Hepatocyte (in vitro differentiated cells): ENCODE results near the gene ADAMTS14. TPM values are rescaled to one million over a fixed set of nuclear protein-coding genes. Genes with fewer than 3 reads are reported as not detected.

Experiments
- DNase-seq: peaks from one replicate; pipeline ENCODE4 v3.0.0-alpha.2; 2016; ENCODE audit warnings: low spot score
- H2AFZ ChIP-seq: fragments of 200-600 bp; sonication (generic); 2 replicates; pipeline ENCODE4 v1.6.0; 2016; ENCODE audit warnings: antibody characterized with exemption, mild to moderate bottlenecking
- H3K27ac ChIP-seq: fragments of 200-600 bp; sonication (generic); 2 replicates; pipeline ENCODE4 v1.5.1; 2016; ENCODE audit warnings: mild to moderate bottlenecking
- H3K27me3 ChIP-seq: fragments of 200-600 bp; sonication (generic); 2 replicates; pipeline ENCODE4 v1.6.1; 2016
- H3K36me3 ChIP-seq: fragments of 200-600 bp; sonication (generic); replicated peaks from 2 replicates; pipeline ENCODE4 v1.5.1; 2016; ENCODE audit warnings: low read depth; ENCODE audit not compliant: insufficient read depth
- H3K4me1 ChIP-seq: fragments of 200-600 bp; sonication (generic); 2 replicates; pipeline ENCODE4 v1.5.1; 2016; ENCODE audit warnings: mild to moderate bottlenecking, moderate library complexity; ENCODE audit not compliant: insufficient read depth
- H3K4me2 ChIP-seq: fragments of 200-600 bp; sonication (generic); 2 replicates; pipeline ENCODE4 v1.6.0; 2016
- H3K4me3 ChIP-seq: fragments of 200-600 bp; sonication (generic); 2 replicates; pipeline ENCODE4 v1.5.1; 2016; ENCODE audit warnings: mild to moderate bottlenecking
- H3K79me2 ChIP-seq: fragments of 200-600 bp; sonication (generic); 2 replicates; pipeline ENCODE4 v1.6.0; 2017; ENCODE audit warnings: mild to moderate bottlenecking
- H3K9me2 ChIP-seq: fragments of 200-600 bp; sonication (generic); replicated peaks from 2 replicates; pipeline ENCODE4 v1.6.0; 2017; ENCODE audit warnings: mild to moderate bottlenecking; ENCODE audit not compliant: insufficient read depth
- H3K9me3 ChIP-seq: fragments of 200-600 bp; sonication (generic); 2 replicates; pipeline ENCODE4 v1.5.1; 2016; ENCODE audit warnings: low read depth, mild to moderate bottlenecking
- H4K20me1 ChIP-seq: fragments of 200-600 bp; sonication (generic); 2 replicates; pipeline ENCODE4 v1.6.0; 2016; ENCODE audit warnings: mild to moderate bottlenecking; ENCODE audit not compliant: insufficient read depth, poor library complexity, severe bottlenecking
- CTCF ChIP-seq: fragments of 200-600 bp; sonication (generic); IDR thresholded peaks from 2 replicates; pipeline ENCODE4 v1.5.1; 2016; ENCODE audit warnings: antibody characterized with exemption, mild to moderate bottlenecking; ENCODE audit not compliant: poor library complexity
- EZH2 ChIP-seq: fragments of 200-600 bp; sonication (generic); IDR thresholded peaks from 2 replicates; pipeline ENCODE4 v1.6.1; 2016; ENCODE audit warnings: antibody characterized with exemption, mild to moderate bottlenecking, borderline replicate concordance
- EZH2phosphoT487 ChIP-seq: fragments of 200-600 bp; sonication (generic); IDR thresholded peaks from one replicate; pipeline ENCODE4 v1.6.1; 2018; ENCODE audit warnings: antibody characterized with exemption, mild to moderate bottlenecking, low read depth, moderate library complexity; ENCODE audit not compliant: unreplicated experiment, severe bottlenecking
- WGBS: methylation state at CpG from one replicate; pipeline ENCODE4 v1.1.6; 2016; ENCODE audit warnings: low lambda C conversion rate; ENCODE audit errors: missing lambda C conversion rate; 5-methylcytosine and 5-hydroxymethylcytosine counted together
- polyA plus RNA-seq: library from polyadenylated mRNA; unstranded; fragments of >200 nt; fragmentation: Nextera tagmentation; extraction: Ambion mirVana; gene quantifications from 2 replicates; pipeline ENCODE4 v1.2.1, GENCODE V29; 2016
- total RNA-seq: library from RNA; depleted of rRNA; stranded (reverse); fragments of >200 nt; gene quantifications from 2 replicates; pipeline ENCODE4 v1.2.3, GENCODE V29; 2014

The ADAMTS14 gene
- total and polyA plus RNA-seq, 2 experiments from 2014 or later, result 0.87 to 2.1 TPM

GRCh38 chr10:70743879-70744278 is 71.6 kb downstream of the ADAMTS14 start:
- no peaks in the 10 kb centered on the region for H3K9me3 ChIP-seq
- H3K79me2 ChIP-seq, result no peaks in the 10 kb centered on the region
- no peaks in the 10 kb centered on the region for H4K20me1 ChIP-seq
- H3K27ac ChIP-seq, result no peak overlapping the region
- no peak overlapping the region for H2AFZ ChIP-seq
- no peak overlapping the region for H3K4me3 ChIP-seq
- TF ChIP-seq CTCF (no peak), EZH2 (no peak), EZH2phosphoT487 (no peak)
- H3K27me3 ChIP-seq, result no peaks in the 10 kb centered on the region
- WGBS, result 95% methylated on average over 7 of the region's 13 CpGs
- H3K36me3 ChIP-seq, result no peaks in the 10 kb centered on the region
- no peaks in the 10 kb centered on the region for H3K9me2 ChIP-seq
- peaks cover 16% of the 10 kb centered on the region for H3K4me1 ChIP-seq
- H3K4me2 ChIP-seq, result no peak overlapping the region
- no peak for DNase-seq

- Histone ChIP-seq H3K36me3 (no peaks in the 10 kb centered on the region), H3K4me2 (no peak overlapping the region), H3K9me3 (no peaks in the 10 kb centered on the region), H2AFZ (no peak overlapping the region), H3K4me1 (peaks cover 16% of the 10 kb centered on the region), H3K4me3 (no peak overlapping the region), H3K27me3 (no peaks in the 10 kb centered on the region), H4K20me1 (no peaks in the 10 kb centered on the region), H3K27ac (no peak overlapping the region), H3K79me2 (no peaks in the 10 kb centered on the region), H3K9me2 (no peaks in the 10 kb centered on the region)
- no peak for DNase-seq
- 63% methylated on average over 6 of the region's 6 CpGs for WGBS
- TF ChIP-seq CTCF (no peak), EZH2phosphoT487 (no peak), EZH2 (no peak)
These were observed 72.4 kb downstream of the ADAMTS14 start for GRCh38 chr10:70744617-70745143.

GRCh38 chr10:70745555-70745954 is 73.2 kb downstream of the ADAMTS14 start:
- Histone ChIP-seq H3K36me3 (no peaks in the 10 kb centered on the region), H3K27ac (no peak overlapping the region), H3K9me3 (no peaks in the 10 kb centered on the region), H2AFZ (no peak overlapping the region), H4K20me1 (no peaks in the 10 kb centered on the region), H3K27me3 (no peaks in the 10 kb centered on the region), H3K79me2 (no peaks in the 10 kb centered on the region), H3K4me2 (no peak overlapping the region), H3K4me3 (no peak overlapping the region), H3K4me1 (peaks cover 16% of the 10 kb centered on the region), H3K9me2 (no peaks in the 10 kb centered on the region)
- WGBS, result 97% methylated on average over 2 of the region's 2 CpGs
- DNase-seq, result no peak
- TF ChIP-seq EZH2phosphoT487 (no peak), CTCF (no peak), EZH2 (no peak)
